OCI-LY1 (cell line): ENCODE data around the gene ZDHHC12.

ENCODE experiments used
- H2AFZ ChIP-seq: fragments of 200-600 bp; sonication (generic), shearing (Covaris generic); 2 replicates; pipeline ENCODE4 v1.6.0; 2014; ENCODE audit warnings: antibody characterized with exemption, mild to moderate bottlenecking, low read length
- H3F3A ChIP-seq: fragments of 200-600 bp; sonication (generic), shearing (Covaris generic); 2 replicates; pipeline ENCODE4 v1.6.0; 2014; ENCODE audit warnings: mild to moderate bottlenecking, antibody characterized with exemption, low read length, moderate library complexity; ENCODE audit not compliant: insufficient read depth
- H3K27ac ChIP-seq: fragments of 200-600 bp; sonication (generic); 2 replicates; pipeline ENCODE4 v1.5.1; 2014; ENCODE audit warnings: low read length, mixed run types, mild to moderate bottlenecking, low read depth; ENCODE audit not compliant: poor library complexity, severe bottlenecking
- H3K27me3 ChIP-seq: fragments of 200-600 bp; sonication (generic); 2 replicates; pipeline ENCODE4 v1.6.0; 2014; ENCODE audit warnings: antibody characterized with exemption, mild to moderate bottlenecking, low read length, moderate library complexity; ENCODE audit not compliant: insufficient read depth
- H3K36me3 ChIP-seq: fragments of 200-600 bp; sonication (generic); 2 replicates; pipeline ENCODE4 v1.6.1; 2014; ENCODE audit warnings: mild to moderate bottlenecking, antibody characterized with exemption, low read length, moderate library complexity, mixed read lengths; ENCODE audit not compliant: insufficient read depth
- H3K4me1 ChIP-seq: fragments of 200-600 bp; sonication (generic); 2 replicates; pipeline ENCODE4 v1.5.1; 2014; ENCODE audit warnings: mild to moderate bottlenecking, low read length, moderate library complexity; ENCODE audit not compliant: insufficient read depth, severe bottlenecking
- H3K4me2 ChIP-seq: fragments of 200-600 bp; sonication (generic), shearing (Covaris generic); 2 replicates; pipeline ENCODE4 v1.6.1; 2014; ENCODE audit warnings: low read length
- H3K4me3 ChIP-seq: fragments of 200-600 bp; sonication (generic); 2 replicates; pipeline ENCODE4 v1.5.1; 2014; ENCODE audit warnings: low read length, low read depth, mild to moderate bottlenecking, mixed read lengths; ENCODE audit not compliant: poor library complexity, severe bottlenecking
- H3K79me2 ChIP-seq: fragments of 200-600 bp; shearing (Covaris generic); 2 replicates; pipeline ENCODE4 v1.6.1; 2016; ENCODE audit warnings: mixed run types, low read length, mixed read lengths; ENCODE audit not compliant: insufficient read depth
- H3K9ac ChIP-seq: fragments of 200-600 bp; sonication (generic), shearing (Covaris generic); 2 replicates; pipeline ENCODE4 v1.6.1; 2014; ENCODE audit warnings: mild to moderate bottlenecking, low read length, mixed read lengths
- H3K9me2 ChIP-seq: fragments of 200-600 bp; sonication (generic), shearing (Covaris generic); 2 replicates; pipeline ENCODE4 v1.6.1; 2014; ENCODE audit warnings: low read depth, mild to moderate bottlenecking, low read length, mixed read lengths
- H3K9me3 ChIP-seq: fragments of 200-600 bp; shearing (Covaris generic); 2 replicates; pipeline ENCODE4 v1.6.1; 2014; ENCODE audit warnings: low read length, mixed read lengths
- H4K20me1 ChIP-seq: fragments of 200-600 bp; sonication (generic), shearing (Covaris generic); 2 replicates; pipeline ENCODE4 v1.6.0; 2016; ENCODE audit warnings: mild to moderate bottlenecking, low read length; ENCODE audit not compliant: insufficient read depth
- CTCF ChIP-seq: fragments of 200-600 bp; sonication (generic), shearing (Covaris generic); IDR thresholded peaks from 2 replicates; pipeline ENCODE4 v1.5.1; 2017; ENCODE audit warnings: mild to moderate bottlenecking, antibody characterized with exemption, low read length, moderate library complexity, mixed read lengths
- EZH2 ChIP-seq: fragments of 200-600 bp; sonication (generic), shearing (Covaris generic); IDR thresholded peaks from 2 replicates; pipeline ENCODE4 v1.8.0; 2017; ENCODE audit warnings: borderline replicate concordance, mixed run types, mild to moderate bottlenecking, antibody characterized with exemption, low read length, moderate library complexity, mixed read lengths

Gene ZDHHC12

GRCh38 chr9:128684065-128684324 lies 39.9 kb downstream of the ZDHHC12 start:
- Histone ChIP-seq H3K4me3 (peak overlapping the region; percentile 90), H3K79me2 (peaks cover 31% of the 10 kb centered on the region), H3K4me1 (peaks cover 52% of the 10 kb centered on the region), H3K9me2 (no peaks in the 10 kb centered on the region), H3K27ac (peak overlapping the region; percentile 94), H3K4me2 (peak overlapping the region; percentile 89), H3K27me3 (no peaks in the 10 kb centered on the region), H4K20me1 (no peaks in the 10 kb centered on the region), H3K9ac (peak overlapping the region; percentile 95), H3K36me3 (0 out of 2 replicates have a peak, but pooled peaks cover 4% of the 10 kb centered on the region), H3K9me3 (no peaks in the 10 kb centered on the region), H2AFZ (no peak overlapping the region), H3F3A (no peaks in the 10 kb centered on the region)
- TF ChIP-seq CTCF: no peak
- TF ChIP-seq EZH2: no peak

- H3K9me2 ChIP-seq: no peaks in the 10 kb centered on the region
- TF ChIP-seq EZH2 (no peak), CTCF (no peak)
- peaks cover 31% of the 10 kb centered on the region for H3K79me2 ChIP-seq
- H3K36me3 ChIP-seq: 0 out of 2 replicates have a peak, but pooled peaks cover 4% of the 10 kb centered on the region
- H4K20me1 ChIP-seq: no peaks in the 10 kb centered on the region
- H3K27me3 ChIP-seq: no peaks in the 10 kb centered on the region
- H2AFZ ChIP-seq: no peak overlapping the region
- H3K27ac ChIP-seq: peak overlapping the region; percentile 94
- peak overlapping the region; percentile 89 for H3K4me2 ChIP-seq
- peaks cover 50% of the 10 kb centered on the region for H3K4me1 ChIP-seq
- no peaks in the 10 kb centered on the region for H3F3A ChIP-seq
- peak overlapping the region; percentile 95 for H3K9ac ChIP-seq
- no peaks in the 10 kb centered on the region for H3K9me3 ChIP-seq
- H3K4me3 ChIP-seq: peak overlapping the region; percentile 90
Observed at GRCh38 chr9:128683340-128684064, 40.4 kb downstream of the ZDHHC12 start.

- no peaks in the 10 kb centered on the region for H3F3A ChIP-seq
- no peaks in the 10 kb centered on the region for H4K20me1 ChIP-seq
- H3K27me3 ChIP-seq: no peaks in the 10 kb centered on the region
- no peak overlapping the region for H3K4me2 ChIP-seq
- no peak overlapping the region for H3K4me3 ChIP-seq
- H3K4me1 ChIP-seq: peaks cover 2% of the 10 kb centered on the region
- no peak overlapping the region for H2AFZ ChIP-seq
- 0 out of 2 replicates have a peak, but pooled peaks cover 4% of the 10 kb centered on the region for H3K36me3 ChIP-seq
- no peaks in the 10 kb centered on the region for H3K9me2 ChIP-seq
- no peak for TF ChIP-seq EZH2
- TF ChIP-seq CTCF: no peak
- H3K9me3 ChIP-seq: no peaks in the 10 kb centered on the region
- H3K79me2 ChIP-seq: no peaks in the 10 kb centered on the region
- no peak overlapping the region for H3K9ac ChIP-seq
- H3K27ac ChIP-seq: no peak overlapping the region
Observed at GRCh38 chr9:128677794-128678193, 46.1 kb downstream of the ZDHHC12 start.
